SU-DHL-6 (cell line): Measurements from ENCODE around the gene ABHD16B.

Experiments
- EZH2phosphoT487 ChIP-seq: fragments of 200-600 bp; sonication (generic), shearing (Covaris generic); conservative IDR thresholded peaks from 2 replicates; pipeline ENCODE4 v1.6.1; 2018; ENCODE audit warnings: mild to moderate bottlenecking, antibody characterized with exemption, low read length, moderate library complexity, mixed read lengths
- TF ChIP-seq, protein P1 (sequence below): fragments of 200-600 bp; sonication (generic); IDR thresholded peaks from one replicate; pipeline ENCODE4 v1.5.1; 2017; ENCODE audit warnings: antibody characterized with exemption, mild to moderate bottlenecking, low read length, moderate library complexity; ENCODE audit not compliant: insufficient read depth, poor library complexity, severe bottlenecking

DNA sequence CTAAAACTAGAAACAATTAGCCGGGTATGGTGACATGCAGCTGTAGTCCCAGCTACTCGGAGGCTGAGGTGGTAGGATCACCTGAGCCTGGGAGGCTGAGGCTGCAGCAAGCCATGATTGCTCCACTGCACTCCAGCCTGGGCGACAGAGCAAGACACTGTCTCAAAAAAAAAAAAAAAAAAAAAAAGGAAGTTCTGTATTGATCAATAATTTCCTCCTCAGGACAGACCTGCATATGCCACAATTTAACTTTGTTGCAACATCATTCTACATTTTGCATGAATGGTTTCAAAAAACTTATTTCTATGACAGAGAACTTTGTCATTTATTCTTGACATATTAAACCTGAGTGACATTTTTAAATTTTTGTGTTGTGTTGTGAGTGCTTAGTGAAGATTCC lies 39.1 kb downstream of the ABHD16B start:
- TF ChIP-seq, protein P1, sequence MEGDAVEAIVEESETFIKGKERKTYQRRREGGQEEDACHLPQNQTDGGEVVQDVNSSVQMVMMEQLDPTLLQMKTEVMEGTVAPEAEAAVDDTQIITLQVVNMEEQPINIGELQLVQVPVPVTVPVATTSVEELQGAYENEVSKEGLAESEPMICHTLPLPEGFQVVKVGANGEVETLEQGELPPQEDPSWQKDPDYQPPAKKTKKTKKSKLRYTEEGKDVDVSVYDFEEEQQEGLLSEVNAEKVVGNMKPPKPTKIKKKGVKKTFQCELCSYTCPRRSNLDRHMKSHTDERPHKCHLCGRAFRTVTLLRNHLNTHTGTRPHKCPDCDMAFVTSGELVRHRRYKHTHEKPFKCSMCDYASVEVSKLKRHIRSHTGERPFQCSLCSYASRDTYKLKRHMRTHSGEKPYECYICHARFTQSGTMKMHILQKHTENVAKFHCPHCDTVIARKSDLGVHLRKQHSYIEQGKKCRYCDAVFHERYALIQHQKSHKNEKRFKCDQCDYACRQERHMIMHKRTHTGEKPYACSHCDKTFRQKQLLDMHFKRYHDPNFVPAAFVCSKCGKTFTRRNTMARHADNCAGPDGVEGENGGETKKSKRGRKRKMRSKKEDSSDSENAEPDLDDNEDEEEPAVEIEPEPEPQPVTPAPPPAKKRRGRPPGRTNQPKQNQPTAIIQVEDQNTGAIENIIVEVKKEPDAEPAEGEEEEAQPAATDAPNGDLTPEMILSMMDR: no peak
- TF ChIP-seq EZH2phosphoT487: no peak
